Endothelial cell of umbilical vein (primary cell): ENCODE results near the gene BLOC1S6. TPM values are rescaled to one million over a fixed set of nuclear protein-coding genes. Genes with fewer than 3 reads are reported as not detected.

Experiments
- BruUV-seq: library from RNA; stranded (reverse); fragments of 400-500 nt; replicated peaks from 2 replicates; lab custom pipeline; 2021; lab: Mats Ljungman, UMichigan
- CTCF ChIA-PET: fragments of 300-600, 350-600 bp; sonication (Branson Sonifier 250); formaldehyde crosslinking; loops from one replicate; lab custom pipeline; 2021; ENCODE audit warnings: antibody characterized with exemption, inconsistent platforms; lab: Charles Lee
- POLR2A ChIA-PET: fragments of 300-600, 350-600 bp; sonication (Branson Sonifier 250); formaldehyde crosslinking; loops from one replicate; lab custom pipeline; 2021; ENCODE audit warnings: antibody characterized with exemption, inconsistent platforms; lab: Charles Lee
- DNase-seq: peaks from one replicate; pipeline ENCODE4 v3.0.0-alpha.2; 2011; ENCODE audit warnings: low read depth, low spot score
- FAIRE-seq: peaks from 2 replicates; lab custom pipeline; 2011; peaks lifted over from hg19 to GRCh38; lab: Jason Lieb, UNC
- H2AFZ ChIP-seq: 2 replicates; pipeline ENCODE4 v1.6.0; 2012; ENCODE audit warnings: low read depth, low read length, control low read depth, inconsistent platforms
- H3K27ac ChIP-seq: 2 replicates; pipeline ENCODE4 v1.5.1; 2011; ENCODE audit warnings: low read depth, mild to moderate bottlenecking, control low read depth, low read length, moderate library complexity; ENCODE audit not compliant: insufficient read depth
- H3K27me3 ChIP-seq, 2 experiments: 2 replicates each; pipeline versions ENCODE4 v1.6.0 to v1.6.1; 2011; ENCODE audit warnings: low read length in 2 of 2, mixed read lengths in 1 of 2; ENCODE audit not compliant: control insufficient read depth in 2 of 2, insufficient read depth in 2 of 2
- H3K36me3 ChIP-seq, 2 experiments: 2 replicates in 1 of 2; 3 replicates in 1 of 2; pipeline ENCODE4 v1.5.1; 2011; ENCODE audit warnings: low read length in 2 of 2, mild to moderate bottlenecking in 1 of 2, moderate library complexity in 1 of 2; ENCODE audit not compliant: control insufficient read depth in 2 of 2, insufficient read depth in 2 of 2; ENCODE audit errors: extremely low read depth in 1 of 2
- H3K4me1 ChIP-seq: 3 replicates; pipeline ENCODE4 v1.5.1; 2011; ENCODE audit warnings: mild to moderate bottlenecking, low read length; ENCODE audit not compliant: control insufficient read depth, insufficient read depth; ENCODE audit errors: extremely low read depth
- H3K4me2 ChIP-seq: 2 replicates; pipeline ENCODE4 v1.6.1; 2011; ENCODE audit warnings: low read length, control low read depth, mixed read lengths; ENCODE audit not compliant: insufficient read depth
- H3K4me3 ChIP-seq, 3 experiments: fragments of 200-600 bp in 1 of 3; sonication (generic), shearing (Covaris generic) in 1 of 3; replicated peaks in 1 of 3; 2 replicates each; pipeline ENCODE4 v1.5.1; 2011 to 2016; ENCODE audit warnings: control low read depth in 3 of 3, low read length in 3 of 3, mild to moderate bottlenecking in 2 of 3, inconsistent platforms in 1 of 3, low read depth in 1 of 3, moderate library complexity in 1 of 3; ENCODE audit not compliant: insufficient read depth in 1 of 3
- H3K79me2 ChIP-seq: 2 replicates; pipeline ENCODE4 v1.6.0; 2012; ENCODE audit warnings: low read length, inconsistent platforms; ENCODE audit not compliant: control insufficient read depth, insufficient read depth
- H3K9ac ChIP-seq: replicated peaks from 2 replicates; pipeline ENCODE3; 2011; ENCODE audit warnings: low read length, control low read depth; ENCODE audit not compliant: insufficient read depth; ENCODE audit errors: extremely low read depth
- H3K9me1 ChIP-seq: replicated peaks from 3 replicates; pipeline ENCODE4 v1.6.0; 2011; ENCODE audit warnings: mild to moderate bottlenecking, low read length; ENCODE audit not compliant: control insufficient read depth, insufficient read depth; ENCODE audit errors: extremely low read depth
- H3K9me3 ChIP-seq: replicated peaks from 2 replicates; pipeline ENCODE4 v1.5.1; 2012; ENCODE audit warnings: low read length, inconsistent platforms; ENCODE audit not compliant: control insufficient read depth, insufficient read depth
- H4K20me1 ChIP-seq: replicated peaks from 2 replicates; pipeline ENCODE3; 2011; ENCODE audit warnings: mild to moderate bottlenecking, low read length; ENCODE audit not compliant: control insufficient read depth, insufficient read depth; ENCODE audit errors: extremely low read depth
- EZH2 ChIP-seq: IDR thresholded peaks from 2 replicates; pipeline ENCODE4 v1.6.1; 2012; ENCODE audit warnings: borderline replicate concordance, low read depth, mild to moderate bottlenecking, moderate library complexity, low read length, inconsistent platforms; ENCODE audit not compliant: severe bottlenecking
- FOS ChIP-seq: IDR thresholded peaks from 2 replicates; pipeline ENCODE4 v1.6.1; 2011; ENCODE audit warnings: mild to moderate bottlenecking, low read length, moderate library complexity, borderline replicate concordance; ENCODE audit not compliant: insufficient read depth
- GATA2 ChIP-seq: IDR thresholded peaks from 2 replicates; pipeline ENCODE4 v1.7.0; 2011; ENCODE audit warnings: low read depth, mild to moderate bottlenecking, moderate library complexity, mixed read lengths, low read length; ENCODE audit not compliant: insufficient read length, insufficient read depth
- JUN ChIP-seq: IDR thresholded peaks from 2 replicates; pipeline ENCODE4 v1.6.1; 2011; ENCODE audit warnings: borderline replicate concordance, low read depth; ENCODE audit not compliant: insufficient read length, insufficient read depth
- MYC ChIP-seq: IDR thresholded peaks from one replicate; pipeline ENCODE4 v1.6.1; 2011; ENCODE audit warnings: mild to moderate bottlenecking, low read depth, low read length
- POLR2A ChIP-seq: IDR thresholded peaks from 2 replicates; pipeline ENCODE4 v1.6.1; 2012; ENCODE audit warnings: low read depth, mild to moderate bottlenecking, control low read depth, low read length
- POLR2AphosphoS5 ChIP-seq: IDR thresholded peaks from 2 replicates; pipeline ENCODE4 v1.6.1; 2012; ENCODE audit warnings: low read depth, mild to moderate bottlenecking, control low read depth, low read length, moderate library complexity; ENCODE audit not compliant: insufficient read depth
- dilution Hi-C: fragments of 300-500 bp; cut with MboI; formaldehyde crosslinking; loops from one replicate; pipeline ENCODE4 v1.15.0; 2019; ENCODE audit warnings: low sequenced_read_pairs; ENCODE audit not compliant: extremely low pct_ligation_motif_present
- intact Hi-C: fragments of 100-400 bp; cut with micrococcal nuclease; formaldehyde crosslinking; loops from one replicate; pipeline ENCODE4 v1.10.0; 2022
- polyA plus RNA-seq, 4 experiments: library from polyadenylated mRNA; depleted of rRNA in 3 of 4; stranded (reverse) in 3 of 4; unstranded in 1 of 4; fragments of >200 nt; gene quantifications; 2 replicates each; pipeline versions ENCODE4 v1.2.1 to v1.2.3, GENCODE V29; 2011 to 2012; ENCODE audit warnings: missing spikeins in 1 of 4
- total RNA-seq: library from RNA; stranded (reverse); gene quantifications from 2 replicates; pipeline ENCODE4 v1.2.3, GENCODE V29; 2021
- TF ChIP-seq, protein P1 (sequence below): IDR thresholded peaks from 2 replicates; pipeline ENCODE4 v1.6.1; 2011; ENCODE audit not compliant: insufficient read depth, insufficient read length
- TF ChIP-seq, protein P2 (sequence below), 2 donors: IDR thresholded peaks; 1 replicate in 1 of 2; 2 replicates in 1 of 2; pipeline ENCODE4 v1.5.1; 2011; ENCODE audit warnings: low read length in 2 of 2, mild to moderate bottlenecking in 2 of 2, moderate library complexity in 2 of 2, control low read depth in 1 of 2, inconsistent platforms in 1 of 2, low read depth in 1 of 2; ENCODE audit not compliant: insufficient read depth in 1 of 2; ENCODE audit errors: extremely low read depth in 1 of 2

Gene BLOC1S6
- total and polyA plus RNA-seq, 2 donors (not counting 3 experiments of a cell fraction or from before 2014, with no cell fraction given), result 8.2 to 39.2 TPM

GRCh38 chr15:45646220-45646619 lies 59.0 kb downstream of the BLOC1S6 start:
- H3K4me2 ChIP-seq, result no peak overlapping the region
- peaks cover 16% of the 10 kb centered on the region for H3K4me1 ChIP-seq
- ChIA-PET POLR2A (no interaction called here), CTCF (interaction anchor here (1.0 to 1.1 kb wide), 2 partner anchors 9 to 32 kb away, joined by 3 read pairs; no protein-coding TSS in a partner anchor)
- no peaks in the 10 kb centered on the region for H4K20me1 ChIP-seq
- H3K9me1 ChIP-seq, result no peaks in the 10 kb centered on the region
- H3K9me3 ChIP-seq, result no peaks in the 10 kb centered on the region
- no peaks in the 10 kb centered on the region for H3K36me3 ChIP-seq
- TF ChIP-seq EZH2 (no peak), JUN (no peak), FOS (no peak), POLR2A (no peak), POLR2AphosphoS5 (no peak), GATA2 (no peak), MYC (no peak)
- TF ChIP-seq, protein P1, sequence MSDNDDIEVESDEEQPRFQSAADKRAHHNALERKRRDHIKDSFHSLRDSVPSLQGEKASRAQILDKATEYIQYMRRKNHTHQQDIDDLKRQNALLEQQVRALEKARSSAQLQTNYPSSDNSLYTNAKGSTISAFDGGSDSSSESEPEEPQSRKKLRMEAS, result no peak
- TF ChIP-seq, protein P2, sequence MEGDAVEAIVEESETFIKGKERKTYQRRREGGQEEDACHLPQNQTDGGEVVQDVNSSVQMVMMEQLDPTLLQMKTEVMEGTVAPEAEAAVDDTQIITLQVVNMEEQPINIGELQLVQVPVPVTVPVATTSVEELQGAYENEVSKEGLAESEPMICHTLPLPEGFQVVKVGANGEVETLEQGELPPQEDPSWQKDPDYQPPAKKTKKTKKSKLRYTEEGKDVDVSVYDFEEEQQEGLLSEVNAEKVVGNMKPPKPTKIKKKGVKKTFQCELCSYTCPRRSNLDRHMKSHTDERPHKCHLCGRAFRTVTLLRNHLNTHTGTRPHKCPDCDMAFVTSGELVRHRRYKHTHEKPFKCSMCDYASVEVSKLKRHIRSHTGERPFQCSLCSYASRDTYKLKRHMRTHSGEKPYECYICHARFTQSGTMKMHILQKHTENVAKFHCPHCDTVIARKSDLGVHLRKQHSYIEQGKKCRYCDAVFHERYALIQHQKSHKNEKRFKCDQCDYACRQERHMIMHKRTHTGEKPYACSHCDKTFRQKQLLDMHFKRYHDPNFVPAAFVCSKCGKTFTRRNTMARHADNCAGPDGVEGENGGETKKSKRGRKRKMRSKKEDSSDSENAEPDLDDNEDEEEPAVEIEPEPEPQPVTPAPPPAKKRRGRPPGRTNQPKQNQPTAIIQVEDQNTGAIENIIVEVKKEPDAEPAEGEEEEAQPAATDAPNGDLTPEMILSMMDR (IDR thresholded peaks at IDR 0.05; ENCODE audit: extremely low read depth in 1 of 2, insufficient read depth in 1 of 2, low read depth in 1 of 2, low read length in 2 of 2), result no peak
- H3K27me3 ChIP-seq, result no peaks in the 10 kb centered on the region
- H2AFZ ChIP-seq, result no peak overlapping the region
- no TSS peak for BruUV-seq
- no peak overlapping the region for H3K4me3 ChIP-seq
- DNase-seq (no peak), FAIRE-seq (no peak)
- intact Hi-C loops, result no loop called here
- H3K79me2 ChIP-seq, result no peaks in the 10 kb centered on the region
- dilution Hi-C loops, result no loop called here
- no peak overlapping the region for H3K27ac ChIP-seq
- H3K9ac ChIP-seq, result no peak overlapping the region
